ENCODE results near the gene OR6N2. TPM values are rescaled to one million over a fixed set of nuclear protein-coding genes. Genes with fewer than 3 reads are reported as not detected.

The OR6N2 gene
- not detected in 3 replicates for total RNA-seq
- long read RNA-seq: 0 reads

GRCh38 chr1:158781104-158781503 lies at the start of gene OR6N2:
TSS of gene OR6N2 (minus strand) at chr1:158781204. CDS start at chr1:158777635, 3,569 bp downstream.
- no peaks in the 10 kb centered on the region for H3K9me3 Mint-ChIP-seq (ENCODE audit: low read depth)
- H3K27me3 Mint-ChIP-seq (ENCODE audit: low read depth): peaks cover 4% of the 10 kb centered on the region
- no peaks in the 10 kb centered on the region for H3K4me1 Mint-ChIP-seq (ENCODE audit: low read depth)
- TF ChIP-seq, protein P1, sequence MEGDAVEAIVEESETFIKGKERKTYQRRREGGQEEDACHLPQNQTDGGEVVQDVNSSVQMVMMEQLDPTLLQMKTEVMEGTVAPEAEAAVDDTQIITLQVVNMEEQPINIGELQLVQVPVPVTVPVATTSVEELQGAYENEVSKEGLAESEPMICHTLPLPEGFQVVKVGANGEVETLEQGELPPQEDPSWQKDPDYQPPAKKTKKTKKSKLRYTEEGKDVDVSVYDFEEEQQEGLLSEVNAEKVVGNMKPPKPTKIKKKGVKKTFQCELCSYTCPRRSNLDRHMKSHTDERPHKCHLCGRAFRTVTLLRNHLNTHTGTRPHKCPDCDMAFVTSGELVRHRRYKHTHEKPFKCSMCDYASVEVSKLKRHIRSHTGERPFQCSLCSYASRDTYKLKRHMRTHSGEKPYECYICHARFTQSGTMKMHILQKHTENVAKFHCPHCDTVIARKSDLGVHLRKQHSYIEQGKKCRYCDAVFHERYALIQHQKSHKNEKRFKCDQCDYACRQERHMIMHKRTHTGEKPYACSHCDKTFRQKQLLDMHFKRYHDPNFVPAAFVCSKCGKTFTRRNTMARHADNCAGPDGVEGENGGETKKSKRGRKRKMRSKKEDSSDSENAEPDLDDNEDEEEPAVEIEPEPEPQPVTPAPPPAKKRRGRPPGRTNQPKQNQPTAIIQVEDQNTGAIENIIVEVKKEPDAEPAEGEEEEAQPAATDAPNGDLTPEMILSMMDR (IDR thresholded peaks at IDR 0.05): no peak
- H3K36me3 Mint-ChIP-seq (ENCODE audit: low read depth): no peaks in the 10 kb centered on the region
- no peak within 1 kb of the TSS for H3K27ac Mint-ChIP-seq (ENCODE audit: unreplicated experiment)
- no peak for DNase-seq (ENCODE audit: low spot score)
- no peak within 1 kb of the TSS for H3K4me3 Mint-ChIP-seq (ENCODE audit: unreplicated experiment)

DNA sequence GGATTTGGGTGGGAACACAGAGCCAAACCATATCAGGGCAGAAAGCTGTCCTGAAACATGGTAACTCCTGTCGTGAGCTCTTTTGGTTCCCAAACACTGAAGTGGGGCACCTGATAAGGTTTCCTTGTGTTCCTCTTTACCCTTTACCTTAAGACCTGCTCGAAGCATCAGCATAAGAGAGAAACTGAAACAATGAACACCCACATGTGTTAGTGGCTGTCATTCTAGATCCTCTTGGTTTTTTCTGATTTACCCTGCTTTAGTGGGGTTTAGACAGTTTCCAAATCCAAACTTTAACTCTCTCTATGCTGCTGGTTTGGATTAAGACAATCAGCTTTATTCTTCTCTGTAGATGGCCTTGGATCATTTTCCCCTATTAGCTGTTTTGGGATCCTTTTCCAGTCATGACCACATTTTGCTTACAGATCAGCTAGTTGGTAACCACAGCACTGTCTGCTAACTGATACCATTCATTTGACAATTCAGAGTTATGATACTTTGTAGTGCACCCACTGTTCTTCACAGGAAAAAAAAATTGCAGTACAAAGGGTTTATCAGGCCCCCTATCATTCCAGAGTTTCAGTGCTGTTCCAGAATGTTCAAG lies 49.2 kb upstream of the OR6N2 start:
- Mint-ChIP-seq H3K27ac (ENCODE audit: unreplicated experiment) (no peak overlapping the region), H3K4me3 (ENCODE audit: unreplicated experiment) (no peak overlapping the region), H3K9me3 (ENCODE audit: low read depth) (peaks cover 3% of the 10 kb centered on the region), H3K36me3 (ENCODE audit: low read depth) (no peaks in the 10 kb centered on the region), H3K27me3 (ENCODE audit: low read depth) (no peaks in the 10 kb centered on the region), H3K4me1 (ENCODE audit: low read depth) (no peaks in the 10 kb centered on the region)
- TF ChIP-seq, protein P1 (IDR thresholded peaks at IDR 0.05): no peak
- DNase-seq (ENCODE audit: low spot score): no peak

GRCh38 chr1:158821723-158822122 lies 40.7 kb upstream of the OR6N2 start:
- Mint-ChIP-seq H3K4me3 (ENCODE audit: unreplicated experiment) (no peak overlapping the region), H3K9me3 (ENCODE audit: low read depth) (no peaks in the 10 kb centered on the region), H3K27ac (ENCODE audit: unreplicated experiment) (no peak overlapping the region), H3K27me3 (ENCODE audit: low read depth) (peaks cover 3% of the 10 kb centered on the region), H3K4me1 (ENCODE audit: low read depth) (no peaks in the 10 kb centered on the region), H3K36me3 (ENCODE audit: low read depth) (no peaks in the 10 kb centered on the region)
- no peak for DNase-seq (ENCODE audit: low spot score)
- TF ChIP-seq, protein P1 (IDR thresholded peaks at IDR 0.05): no peak

DNA sequence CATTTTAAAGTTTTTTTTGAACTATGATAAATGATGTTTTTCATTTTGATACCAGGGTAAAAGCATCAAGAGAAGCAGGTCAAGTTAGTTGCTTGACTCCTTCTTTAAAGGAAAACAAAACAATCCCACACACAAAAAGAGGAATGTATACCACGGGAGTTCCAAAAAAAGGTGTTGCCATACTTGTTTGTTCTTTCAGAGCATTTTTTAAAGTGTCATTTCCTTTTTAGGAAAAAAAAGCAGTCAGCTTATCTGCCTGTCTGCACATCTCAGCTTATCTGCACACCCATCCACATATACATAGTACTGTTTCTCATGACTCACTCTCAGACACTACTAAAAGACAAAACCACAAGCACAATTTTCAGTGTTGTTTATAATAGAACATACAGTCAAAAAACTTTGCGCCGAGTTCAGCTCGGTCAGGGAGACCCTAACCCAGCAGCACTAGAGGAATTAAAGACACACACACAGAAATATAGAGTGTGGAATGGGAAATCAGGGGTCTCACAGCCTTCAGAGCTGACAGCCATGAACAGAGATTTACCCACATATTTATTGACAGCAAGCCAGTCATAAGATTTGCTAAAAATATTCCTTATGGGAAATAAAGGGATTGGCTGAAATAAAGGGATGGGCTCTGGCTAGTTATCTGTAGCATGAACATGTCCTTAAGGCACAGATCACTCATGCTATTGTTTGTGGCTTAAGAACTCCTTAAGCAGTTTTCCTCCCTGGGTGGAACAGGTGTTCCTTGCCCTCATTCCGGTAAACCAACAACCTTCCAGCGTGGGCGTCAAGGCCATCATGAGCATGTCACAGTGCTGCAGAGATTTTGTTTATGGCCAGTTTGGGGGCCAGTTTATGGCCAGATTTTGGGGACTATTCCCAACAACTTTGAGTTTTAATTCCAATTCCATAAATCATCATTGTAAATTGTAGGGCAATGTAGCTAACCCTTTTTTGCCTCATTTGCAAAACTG lies 38.7 kb upstream of the OR6N2 start:
- H3K9me3 Mint-ChIP-seq (ENCODE audit: low read depth): no peaks in the 10 kb centered on the region
- TF ChIP-seq, protein P1 (IDR thresholded peaks at IDR 0.05): no peak
- H3K4me3 Mint-ChIP-seq (ENCODE audit: unreplicated experiment): no peak overlapping the region

GRCh38 chr1:158818975-158819431 lies 38.0 kb upstream of the OR6N2 start:
- no peaks in the 10 kb centered on the region for H3K36me3 Mint-ChIP-seq (ENCODE audit: low read depth)
- no peak overlapping the region for H3K4me3 Mint-ChIP-seq (ENCODE audit: unreplicated experiment)

More for the DNA sequence above, 38.7 kb upstream of the OR6N2 start:
- H3K36me3 Mint-ChIP-seq (ENCODE audit: low read depth): no peaks in the 10 kb centered on the region
- no peak for DNase-seq (ENCODE audit: low spot score)
- H3K27me3 Mint-ChIP-seq (ENCODE audit: low read depth): peaks cover 3% of the 10 kb centered on the region
- H3K4me1 Mint-ChIP-seq (ENCODE audit: low read depth): no peaks in the 10 kb centered on the region
- no peak overlapping the region for H3K27ac Mint-ChIP-seq (ENCODE audit: unreplicated experiment)

More at GRCh38 chr1:158818975-158819431, 38.0 kb upstream of the OR6N2 start:
- TF ChIP-seq, protein P1 (IDR thresholded peaks at IDR 0.05): no peak
- peaks cover 3% of the 10 kb centered on the region for H3K27me3 Mint-ChIP-seq (ENCODE audit: low read depth)
- DNase-seq (ENCODE audit: low spot score): no peak
- H3K4me1 Mint-ChIP-seq (ENCODE audit: low read depth): no peaks in the 10 kb centered on the region
- no peaks in the 10 kb centered on the region for H3K9me3 Mint-ChIP-seq (ENCODE audit: low read depth)
- H3K27ac Mint-ChIP-seq (ENCODE audit: unreplicated experiment): no peak overlapping the region
